Measurements from ENCODE around the gene PHKG2. TPM values are rescaled to one million over a fixed set of nuclear protein-coding genes. Genes with fewer than 3 reads are reported as not detected.
A peak's percentile ranks its signal among the peaks of the same experiment; 100 is the strongest.

Gene PHKG2
- total RNA-seq, 4 donors from 2014 or later: 13.5 to 44.7 (median 25.8) TPM

- H3K27ac ChIP-seq: peak overlapping the region; percentile 57 to 86
- intact Hi-C loops (cut with DNase I; ENCODE audit: low total_unique reads): no loop called here
Observed at GRCh38 chr16:30748634-30749445, 615 bp downstream of the PHKG2 start.

GRCh38 chr16:30750201-30750600 lies 2.0 kb downstream of the PHKG2 start:
- Histone ChIP-seq H3K4me1 (peaks cover 0 to 9% of the 10 kb centered on the region in 2 donors), H3K4me3 (no peak overlapping the region), H3K27me3 (no peaks in the 10 kb centered on the region), H3K36me3 (no peaks in the 10 kb centered on the region), H3K9me3 (no peaks in the 10 kb centered on the region), H3K27ac (no peak overlapping the region)
- no peak for DNase-seq
- no peak for TF ChIP-seq POLR2A (IDR thresholded peaks at IDR 0.05)
- TF ChIP-seq CTCF (IDR thresholded peaks at IDR 0.05): no peak
- intact Hi-C loops (cut with DNase I; ENCODE audit: low total_unique reads): no loop called here

More at GRCh38 chr16:30748634-30749445, 615 bp downstream of the PHKG2 start:
- TF ChIP-seq CTCF (IDR thresholded peaks at IDR 0.05) (no peak), POLR2A (IDR thresholded peaks at IDR 0.05) (no peak)
- DNase-seq: peak; percentile 47 to 58
- Histone ChIP-seq H3K4me1 (peaks cover 0 to 9% of the 10 kb centered on the region in 2 donors), H3K36me3 (no peaks in the 10 kb centered on the region), H3K27me3 (no peaks in the 10 kb centered on the region), H3K4me3 (peak overlapping the region; percentile 97 to 100), H3K9me3 (no peaks in the 10 kb centered on the region)

- TF ChIP-seq POLR2A (IDR thresholded peaks at IDR 0.05) (no peak), CTCF (IDR thresholded peaks at IDR 0.05) (no peak)
- H3K36me3 ChIP-seq: no peaks in the 10 kb centered on the region
- intact Hi-C loops (cut with DNase I; ENCODE audit: low total_unique reads): no loop called here
Observed at GRCh38 chr16:30750876-30751465, 2.7 kb downstream of the PHKG2 start.

GRCh38 chr16:30753596-30753995 lies 5.4 kb downstream of the PHKG2 start:
- Histone ChIP-seq H3K27ac (no peak overlapping the region), H3K4me1 (peaks cover 0 to 4% of the 10 kb centered on the region in 2 donors), H3K9me3 (no peaks in the 10 kb centered on the region), H3K36me3 (no peaks in the 10 kb centered on the region), H3K27me3 (no peaks in the 10 kb centered on the region), H3K4me3 (no peak overlapping the region)
- TF ChIP-seq CTCF (IDR thresholded peaks at IDR 0.05) (no peak), POLR2A (IDR thresholded peaks at IDR 0.05) (no peak)
- intact Hi-C loops (cut with DNase I; ENCODE audit: low total_unique reads): no loop called here
- DNase-seq: no peak

More at GRCh38 chr16:30750876-30751465, 2.7 kb downstream of the PHKG2 start:
- Histone ChIP-seq H3K4me1 (peaks cover 0 to 9% of the 10 kb centered on the region in 2 donors), H3K9me3 (no peaks in the 10 kb centered on the region), H3K27me3 (no peaks in the 10 kb centered on the region), H3K4me3 (no peak overlapping the region), H3K27ac (no peak overlapping the region)
- DNase-seq: no peak

Data from uterus (tissue), 4 donors.